HepG2 (cell line): ENCODE measurements around the gene ICAM3. TPM values are rescaled to one million over a fixed set of nuclear protein-coding genes. Genes with fewer than 3 reads are reported as not detected.
A peak's percentile ranks its signal among the peaks of the same experiment; 100 is the strongest.

Source experiments
- ATF5 ChIP-seq: sonication (generic); formaldehyde crosslinking; IDR thresholded peaks from 2 replicates; pipeline ENCODE4 v1.4.0; 2020; ENCODE audit warnings: mild to moderate bottlenecking, low read depth, missing genetic modification reagents
- FOXA1 ChIP-seq, 2 experiments: fragments of 450-650 bp in 1 of 2; sonication (generic) in 1 of 2; formaldehyde crosslinking in 1 of 2; IDR thresholded peaks; 2 replicates each; pipeline versions ENCODE4 v1.4.0 to v1.6.1; 2016 to 2020; ENCODE audit warnings: missing genetic modification reagents in 1 of 2
- GFI1 ChIP-seq: sonication (generic); formaldehyde crosslinking; IDR thresholded peaks from 2 replicates; pipeline ENCODE4 v1.5.0; 2020; ENCODE audit warnings: missing genetic modification reagents, mild to moderate bottlenecking, borderline replicate concordance
- POLR2AphosphoS5 ChIP-seq: IDR thresholded peaks from 2 replicates; pipeline ENCODE4 v1.6.1; 2012; ENCODE audit warnings: low read depth, low read length
- SP1 ChIP-seq, 2 experiments: fragments of 450-650 bp in 1 of 2; sonication (generic) in 1 of 2; formaldehyde crosslinking in 1 of 2; IDR thresholded peaks; 2 replicates each; pipeline versions ENCODE4 v1.4.0 to v1.6.1; 2016 to 2020; ENCODE audit warnings: missing genetic modification reagents in 1 of 2
- SRSF4 ChIP-seq: fragments of 200-400 bp; formaldehyde crosslinking; IDR thresholded peaks from one replicate; pipeline ENCODE4 v1.6.1; 2018; ENCODE audit warnings: mild to moderate bottlenecking, low read depth, low read length, moderate library complexity; ENCODE audit not compliant: poor library complexity, severe bottlenecking
- TMF1 ChIP-seq: sonication (generic); formaldehyde crosslinking; IDR thresholded peaks from 2 replicates; pipeline ENCODE4 v1.8.1; 2022; ENCODE audit warnings: low read depth, missing genetic modification reagents
- ZBTB10 ChIP-seq: sonication (generic); formaldehyde crosslinking; IDR thresholded peaks from 2 replicates; pipeline ENCODE4 v1.4.0; 2020; ENCODE audit warnings: missing genetic modification reagents, borderline replicate concordance
- ZBTB44 ChIP-seq: sonication (generic); formaldehyde crosslinking; IDR thresholded peaks from 2 replicates; pipeline ENCODE4 v1.4.0; 2020; ENCODE audit warnings: missing genetic modification reagents
- ZFYVE20 ChIP-seq: sonication (generic); formaldehyde crosslinking; IDR thresholded peaks from 2 replicates; pipeline ENCODE4 v1.8.0; 2023; ENCODE audit warnings: low read depth, mild to moderate bottlenecking, moderate library complexity, missing genetic modification reagents, borderline replicate concordance
- ZNF121 ChIP-seq: sonication (generic); formaldehyde crosslinking; IDR thresholded peaks from 2 replicates; pipeline ENCODE4 v1.5.0; 2020; ENCODE audit warnings: mild to moderate bottlenecking, missing genetic modification reagents
- ZNF407 ChIP-seq: sonication (generic); formaldehyde crosslinking; IDR thresholded peaks from one replicate; pipeline ENCODE4 v1.5.1; 2020; ENCODE audit warnings: mild to moderate bottlenecking, missing genetic modification reagents; ENCODE audit errors: not compliant biosample characterization
- polyA plus RNA-seq, 8 experiments: library from polyadenylated mRNA; depleted of rRNA in 3 of 8; stranded (reverse) in 7 of 8; unstranded in 1 of 8; fragments of >200 nt; fragmentation: Illumina TruSeq in 4 of 8; extraction: Trizol in 4 of 8; gene quantifications; 2 replicates each; pipeline versions ENCODE4 v1.2.1 to v1.2.3, GENCODE V29; 2011 to 2016; ENCODE audit warnings: low read depth in 4 of 8, missing spikeins in 1 of 8, mixed read lengths in 1 of 8; ENCODE audit not compliant: insufficient read depth in 1 of 8
- total RNA-seq, 5 experiments: library from RNA; depleted of rRNA; stranded (reverse); fragments of >200 nt; fragmentation: Illumina TruSeq; extraction: Trizol; gene quantifications; 2 replicates each; pipeline ENCODE4 v1.2.3, GENCODE V29; 2016; ENCODE audit warnings: low read depth in 1 of 5
- TF ChIP-seq, protein P1 (sequence below): sonication (generic); formaldehyde crosslinking; IDR thresholded peaks from 2 replicates; pipeline ENCODE4 v1.4.0; 2020; ENCODE audit warnings: missing genetic modification reagents

ICAM3 gene
- total and polyA plus RNA-seq, 2 of the 13 experiments (the other 11 are each of a cell fraction or from before 2014, with no cell fraction given): 14.1 to 21.0 TPM

- TF ChIP-seq ZNF407 (CRISPR knock-in tag) (peak; percentile 8), ZFYVE20 (CRISPR knock-in tag) (no peak), GFI1 (CRISPR knock-in tag) (peak; percentile 52; the same call in 1 of the 2 replicates), SRSF4 (no peak), FOXA1 (IDR thresholded peaks at IDR 0.05) (no peak), FOXA1 (CRISPR knock-in tag; IDR thresholded peaks at IDR 0.05) (no peak), ZBTB10 (no peak; the same call in 1 of the 2 replicates), TMF1 (CRISPR knock-in tag) (no peak), POLR2AphosphoS5 (peak; percentile 74), SP1 (IDR thresholded peaks at IDR 0.05) (no peak), SP1 (CRISPR knock-in tag; IDR thresholded peaks at IDR 0.05) (peak; percentile 89), ZBTB44 (CRISPR knock-in tag) (0 out of 2 replicates have a peak, but pooled peaks have one; percentile 9), ZNF121 (CRISPR knock-in tag) (no peak), ATF5 (CRISPR knock-in tag) (no peak)
- TF ChIP-seq, protein P1, sequence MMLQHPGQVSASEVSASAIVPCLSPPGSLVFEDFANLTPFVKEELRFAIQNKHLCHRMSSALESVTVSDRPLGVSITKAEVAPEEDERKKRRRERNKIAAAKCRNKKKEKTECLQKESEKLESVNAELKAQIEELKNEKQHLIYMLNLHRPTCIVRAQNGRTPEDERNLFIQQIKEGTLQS (CRISPR knock-in tag): peak; percentile 23; the same call in 1 of the 2 replicates
These were observed 6.3 kb downstream of the ICAM3 start, which contains the start of gene RAVER1 (continued) for GRCh38 chr19:10332965-10333757.
